ENCODE results near the gene ZNF212.
"Not testable (repeated sequence)": the region's sequence is repeated elsewhere in the genome, so short reads cannot be mapped to it uniquely, and the experiment has no call there.

The ZNF212 gene

GRCh38 chr7:149256568-149256967 is 17.1 kb downstream of the ZNF212 start:
- DNase-seq (ENCODE audit: extremely low spot score): no peak
- ChIA-PET CTCF (no interaction called here), POLR2A (no interaction called here)
- no peak for TF ChIP-seq CTCF (IDR thresholded peaks at IDR 0.05; ENCODE audit: control extremely low read depth, extremely low read depth, low read depth, missing control alignments)

GRCh38 chr7:149257146-149257545 is 17.7 kb downstream of the ZNF212 start:
- POLR2A ChIA-PET: no interaction called here

GRCh38 chr7:149261316-149261828 is 21.9 kb downstream of the ZNF212 start:
- ChIA-PET CTCF (interaction anchor here (0.7 to 2.7 kb wide), 29 partner anchors 9 to 536 kb away, joined by 3 to 64 read pairs (median 4); partner anchors contain the start of genes ZNF212, ZNF282, ZNF398 and ZNF777), POLR2A (interaction anchor here (0.6 to 1.8 kb wide), 4 partner anchors 9 to 363 kb away, joined by 3 to 14 read pairs (median 4); no protein-coding TSS in a partner anchor)
- no peak for DNase-seq (ENCODE audit: extremely low spot score)
- no peak for TF ChIP-seq CTCF (IDR thresholded peaks at IDR 0.05; ENCODE audit: control extremely low read depth, extremely low read depth, low read depth, missing control alignments)

More at GRCh38 chr7:149257146-149257545, 17.7 kb downstream of the ZNF212 start:
- DNase-seq (ENCODE audit: extremely low spot score): no peak
- CTCF ChIA-PET: no interaction called here
- no peak for TF ChIP-seq CTCF (IDR thresholded peaks at IDR 0.05; ENCODE audit: control extremely low read depth, extremely low read depth, low read depth, missing control alignments)

GRCh38 chr7:149261829-149262617 is 22.6 kb downstream of the ZNF212 start, which contains the start of gene ZNF783:
Gene ZNF783, plus strand, starts transcription at chr7:149262196. Its CDS starts 138 bp downstream, at chr7:149262334.
- CTCF ChIA-PET: interaction anchor here (0.6 to 2.7 kb wide), 33 partner anchors 9 to 535 kb away, joined by 3 to 64 read pairs (median 4); partner anchors contain the start of genes ZNF212, ZNF282, ZNF398 and ZNF777
- TF ChIP-seq CTCF (IDR thresholded peaks at IDR 0.05; ENCODE audit: control extremely low read depth, extremely low read depth, low read depth, missing control alignments): peak; percentile 95
- POLR2A ChIA-PET: interaction anchor here (0.6 to 1.8 kb wide), 4 partner anchors 9 to 362 kb away, joined by 3 to 14 read pairs (median 4); no protein-coding TSS in a partner anchor
- DNase-seq (ENCODE audit: extremely low spot score): peak; percentile 92

- no peak for DNase-seq (ENCODE audit: extremely low spot score)
- ChIA-PET CTCF (interaction anchor here (1.4 kb wide), 1 partner anchor 9 kb away, joined by 3 read pairs; no protein-coding TSS in a partner anchor), POLR2A (no interaction called here)
- TF ChIP-seq CTCF (IDR thresholded peaks at IDR 0.05; ENCODE audit: control extremely low read depth, extremely low read depth, low read depth, missing control alignments): no peak
Observed at GRCh38 chr7:149266451-149266850, 27.0 kb downstream of the ZNF212 start.

- DNase-seq (ENCODE audit: extremely low spot score): no peak
- no peak for TF ChIP-seq CTCF (IDR thresholded peaks at IDR 0.05; ENCODE audit: control extremely low read depth, extremely low read depth, low read depth, missing control alignments)
- CTCF ChIA-PET: no interaction called here
- POLR2A ChIA-PET: interaction anchor here (1.1 kb wide), 1 partner anchor 357 kb away, joined by 4 read pairs; no protein-coding TSS in a partner anchor
Observed at GRCh38 chr7:149267733-149268132, 28.3 kb downstream of the ZNF212 start.

GRCh38 chr7:149274424-149274823 is 35.0 kb downstream of the ZNF212 start:
- CTCF ChIA-PET: interaction anchor here (2.0 kb wide), 1 partner anchor 13 kb away, joined by 7 read pairs; the partner anchor contains the start of gene ZNF783
- POLR2A ChIA-PET; DNase-seq (ENCODE audit: extremely low spot score): not testable (repeated sequence)

All from GM10248 (cell line).